ENCODE measurements around the gene DNAJC6. TPM values are rescaled to one million over a fixed set of nuclear protein-coding genes. Genes with fewer than 3 reads are reported as not detected.

Gene DNAJC6
- polyA plus RNA-seq, 1 of the 3 experiments (the other 2 are of a cell fraction), result 1.9 TPM

GRCh38 chr1:65432918-65433317, 123.6 kb downstream of the DNAJC6 start:
- H3K36me3 ChIP-seq (replicated peaks in 1 of 2; ENCODE audit: control insufficient read depth in 1 of 2, insufficient read depth in 2 of 2, low read length in 1 of 2), result peaks cover 42 to 56% of the 10 kb centered on the region in 2 experiments
- WGBS (ENCODE audit: low lambda C conversion rate), result 84% methylated on average over 8 of the region's 8 CpGs

More at GRCh38 chr1:65432918-65433317, 123.6 kb downstream of the DNAJC6 start:
- no peaks in the 10 kb centered on the region for H3K27me3 ChIP-seq (ENCODE audit: insufficient read depth)
- peaks cover 13% of the 10 kb centered on the region; the same call in 1 of the 2 replicates for H3K79me2 ChIP-seq (ENCODE audit: insufficient read depth)
- TF ChIP-seq FOSL2 (IDR thresholded peaks at IDR 0.05; ENCODE audit: borderline replicate concordance, low read depth), result no peak
- no peak for TF ChIP-seq ZBTB33 (IDR thresholded peaks at IDR 0.05; ENCODE audit: borderline replicate concordance, low read depth)
- TF ChIP-seq FOXM1 (IDR thresholded peaks at IDR 0.05; ENCODE audit: low read depth), result no peak
- TF ChIP-seq RAD21 (IDR thresholded peaks at IDR 0.05; ENCODE audit: low read length), result no peak
- TF ChIP-seq MAX (IDR thresholded peaks at IDR 0.05; ENCODE audit: low read depth), result no peak
- no peak for TF ChIP-seq REST (IDR thresholded peaks at IDR 0.05; ENCODE audit: low read depth, low read length)
- no peak overlapping the region for H3K9ac ChIP-seq
- ChIA-PET POLR2A (interaction anchor here (1.1 kb wide), 1 partner anchor 255 kb away, joined by 3 read pairs; no protein-coding TSS in a partner anchor), CTCF (interaction anchor here (0.7 to 13.6 kb wide), 2 partner anchors 27 to 253 kb away, joined by 3 to 175 read pairs; no protein-coding TSS in a partner anchor)
- H3K4me2 ChIP-seq, result no peak overlapping the region
- no peak overlapping the region for H2AFZ ChIP-seq (ENCODE audit: low read depth)
- no peak for DNase-seq
- H3K9me3 ChIP-seq, result no peaks in the 10 kb centered on the region
- no peak overlapping the region for H3K4me3 ChIP-seq (ENCODE audit: low read depth in 2 of 2, low read length in 1 of 2)
- no peak overlapping the region for H3K27ac ChIP-seq (ENCODE audit: low read depth in 2 of 2, low read length in 1 of 2)
- H3K4me1 ChIP-seq (ENCODE audit: control insufficient read depth in 1 of 2, insufficient read depth in 2 of 2, low read depth in 1 of 2, low read length in 1 of 2), result peaks cover 3 to 17% of the 10 kb centered on the region in 2 experiments
- no peaks in the 10 kb centered on the region for H3K9me2 ChIP-seq
- H3F3A ChIP-seq (replicated peaks; ENCODE audit: insufficient read depth), result peaks cover 7% of the 10 kb centered on the region
- H4K20me1 ChIP-seq (ENCODE audit: insufficient read depth), result peaks cover 10% of the 10 kb centered on the region; the same call in 1 of the 2 replicates
